ENCODE results near the gene LATS2.

The LATS2 gene

DNA sequence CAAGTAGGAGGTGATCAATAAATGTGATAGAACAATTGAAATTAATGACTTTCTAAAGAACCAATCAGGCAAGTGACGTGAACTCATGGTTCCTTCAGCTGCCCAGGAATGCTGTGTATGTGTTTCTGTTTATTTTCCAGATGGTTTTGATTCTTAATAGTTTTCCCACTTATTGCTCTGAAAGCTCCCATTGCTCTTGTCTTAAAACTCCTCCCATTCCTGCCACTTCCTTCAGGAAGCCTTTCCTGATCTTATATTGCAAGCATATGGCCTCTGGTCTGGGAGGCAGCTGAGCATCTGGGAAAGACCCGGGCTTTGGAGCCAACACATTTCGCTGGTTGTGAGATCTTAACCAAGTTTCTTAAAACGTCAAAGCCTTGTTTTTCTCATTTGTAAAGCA, 17.1 kb upstream of the LATS2 start:
- Histone ChIP-seq H3K27ac (no peak overlapping the region), H3K4me3 (ENCODE audit: low read depth in 1 of 2, low read length in 1 of 2) (no peak overlapping the region)

DNA sequence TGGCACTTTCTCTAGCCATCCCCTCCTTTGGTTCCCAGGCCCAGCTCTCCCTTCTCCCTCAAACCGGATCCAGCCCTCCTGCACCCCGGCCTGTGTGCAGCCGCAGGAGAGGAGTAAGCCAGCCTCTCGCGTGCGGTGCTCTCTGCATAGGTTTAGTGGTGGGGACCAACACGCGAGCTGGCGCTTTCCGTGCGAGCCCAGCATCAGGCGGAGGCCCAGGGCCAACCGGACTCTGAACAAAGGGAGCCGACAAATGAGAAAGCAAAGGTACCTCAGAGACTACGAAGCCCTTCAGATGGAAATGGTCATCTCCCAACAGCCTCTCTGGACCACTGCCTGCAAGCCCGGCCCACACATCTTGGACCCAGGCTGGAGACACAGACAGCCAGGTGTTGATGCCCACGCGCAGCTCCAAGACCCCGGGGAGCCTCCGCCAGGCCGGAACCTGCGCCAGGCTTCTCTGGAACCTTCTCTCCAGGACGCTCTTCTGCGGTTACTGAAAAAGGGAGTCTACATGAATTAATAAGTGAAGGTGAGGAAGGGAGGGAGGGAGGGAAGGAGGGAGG, 16.5 kb upstream of the LATS2 start:
- Histone ChIP-seq H3K36me3 (no peaks in the 10 kb centered on the region), H3K4me1 (ENCODE audit: control insufficient read depth in 1 of 2, insufficient read depth in 1 of 2, low read depth in 1 of 2, low read length in 1 of 2) (peaks cover 42 to 58% of the 10 kb centered on the region in 2 experiments), H3K9me3 (no peaks in the 10 kb centered on the region), H3K4me3 (ENCODE audit: low read depth in 1 of 2, low read length in 1 of 2) (no peak overlapping the region), H3K27ac (no peak overlapping the region), H3K27me3 (no peaks in the 10 kb centered on the region)
- TF ChIP-seq, protein P1, sequence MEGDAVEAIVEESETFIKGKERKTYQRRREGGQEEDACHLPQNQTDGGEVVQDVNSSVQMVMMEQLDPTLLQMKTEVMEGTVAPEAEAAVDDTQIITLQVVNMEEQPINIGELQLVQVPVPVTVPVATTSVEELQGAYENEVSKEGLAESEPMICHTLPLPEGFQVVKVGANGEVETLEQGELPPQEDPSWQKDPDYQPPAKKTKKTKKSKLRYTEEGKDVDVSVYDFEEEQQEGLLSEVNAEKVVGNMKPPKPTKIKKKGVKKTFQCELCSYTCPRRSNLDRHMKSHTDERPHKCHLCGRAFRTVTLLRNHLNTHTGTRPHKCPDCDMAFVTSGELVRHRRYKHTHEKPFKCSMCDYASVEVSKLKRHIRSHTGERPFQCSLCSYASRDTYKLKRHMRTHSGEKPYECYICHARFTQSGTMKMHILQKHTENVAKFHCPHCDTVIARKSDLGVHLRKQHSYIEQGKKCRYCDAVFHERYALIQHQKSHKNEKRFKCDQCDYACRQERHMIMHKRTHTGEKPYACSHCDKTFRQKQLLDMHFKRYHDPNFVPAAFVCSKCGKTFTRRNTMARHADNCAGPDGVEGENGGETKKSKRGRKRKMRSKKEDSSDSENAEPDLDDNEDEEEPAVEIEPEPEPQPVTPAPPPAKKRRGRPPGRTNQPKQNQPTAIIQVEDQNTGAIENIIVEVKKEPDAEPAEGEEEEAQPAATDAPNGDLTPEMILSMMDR (IDR thresholded peaks at IDR 0.05) = no peak

More for the DNA sequence above, 17.1 kb upstream of the LATS2 start:
- Histone ChIP-seq H3K4me1 (ENCODE audit: control insufficient read depth in 1 of 2, insufficient read depth in 1 of 2, low read depth in 1 of 2, low read length in 1 of 2) (peaks cover 42 to 58% of the 10 kb centered on the region in 2 experiments), H3K9me3 (no peaks in the 10 kb centered on the region), H3K36me3 (no peaks in the 10 kb centered on the region), H3K27me3 (no peaks in the 10 kb centered on the region)
- TF ChIP-seq, protein P1 (IDR thresholded peaks at IDR 0.05) = no peak

DNA sequence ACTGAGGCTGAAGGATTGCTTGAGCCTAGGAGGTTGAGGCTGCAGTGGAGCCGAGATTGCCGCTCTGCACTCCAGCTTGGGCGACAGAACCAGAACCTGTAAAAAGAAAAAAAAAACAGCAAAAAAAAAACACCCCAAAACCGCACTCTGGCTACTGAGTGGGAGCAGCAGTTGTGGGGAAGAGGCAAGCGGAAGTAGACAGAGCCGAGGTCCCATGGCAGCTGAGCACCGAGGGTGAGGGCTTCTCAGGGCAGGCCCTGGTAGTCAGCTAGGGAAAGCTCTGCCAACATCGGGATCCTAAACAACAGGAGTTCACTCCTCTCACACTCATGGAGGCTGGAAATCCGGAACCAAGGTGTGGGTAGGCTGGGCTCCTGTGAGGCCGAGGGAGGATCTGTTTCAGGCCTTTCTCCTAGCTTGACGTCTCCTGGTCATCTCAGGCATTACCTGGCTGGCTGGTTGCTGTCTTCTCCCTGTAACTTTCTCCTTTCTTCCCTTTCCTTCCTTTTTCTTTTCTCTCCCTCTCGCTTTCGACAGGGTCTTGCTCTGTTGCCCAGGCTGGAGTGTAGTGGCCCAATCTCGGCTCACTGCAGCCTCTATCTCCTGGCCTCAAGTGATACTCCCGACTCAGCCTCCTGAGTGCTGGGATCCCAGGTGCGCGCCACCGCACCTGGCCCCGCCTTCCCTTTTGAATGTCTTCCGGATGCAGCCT, 15.8 kb upstream of the LATS2 start:
- TF ChIP-seq, protein P1 (IDR thresholded peaks at IDR 0.05) = no peak
- Histone ChIP-seq H3K27ac (peak overlapping the region; percentile 33), H3K4me1 (ENCODE audit: control insufficient read depth in 1 of 2, insufficient read depth in 1 of 2, low read depth in 1 of 2, low read length in 1 of 2) (peaks cover 42 to 58% of the 10 kb centered on the region in 2 experiments), H3K4me3 (ENCODE audit: low read depth in 1 of 2, low read length in 1 of 2) (no peak overlapping the region), H3K36me3 (no peaks in the 10 kb centered on the region), H3K27me3 (no peaks in the 10 kb centered on the region), H3K9me3 (no peaks in the 10 kb centered on the region)

DNA sequence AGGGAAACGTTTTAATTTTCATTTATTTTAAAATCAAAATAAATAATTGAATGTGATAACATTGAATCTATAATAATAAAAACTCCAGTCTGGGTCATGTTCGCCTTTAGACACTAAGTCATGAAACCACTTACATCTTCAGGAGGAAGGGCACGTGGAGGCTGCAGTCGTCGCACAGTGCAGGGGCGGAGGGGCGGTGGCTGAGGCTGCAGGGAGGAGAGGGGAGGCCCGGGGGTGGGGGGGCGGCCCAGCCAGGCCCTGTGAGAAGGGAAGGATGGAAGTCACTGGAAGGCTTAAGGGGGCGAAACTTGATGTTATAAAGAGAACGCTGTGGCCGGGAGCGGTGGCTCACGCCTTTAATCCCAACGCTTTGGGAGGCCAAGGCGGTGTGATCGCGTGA, 14.9 kb upstream of the LATS2 start:
- Histone ChIP-seq H3K9me3 (no peaks in the 10 kb centered on the region), H3K4me3 (ENCODE audit: low read depth in 1 of 2, low read length in 1 of 2) (peak overlapping the region; percentile 28 to 82), H3K27me3 (no peaks in the 10 kb centered on the region), H3K4me1 (ENCODE audit: control insufficient read depth in 1 of 2, insufficient read depth in 1 of 2, low read depth in 1 of 2, low read length in 1 of 2) (peaks cover 42 to 58% of the 10 kb centered on the region in 2 experiments), H3K27ac (no peak overlapping the region), H3K36me3 (no peaks in the 10 kb centered on the region)
- TF ChIP-seq, protein P1 (IDR thresholded peaks at IDR 0.05) = no peak

DNA sequence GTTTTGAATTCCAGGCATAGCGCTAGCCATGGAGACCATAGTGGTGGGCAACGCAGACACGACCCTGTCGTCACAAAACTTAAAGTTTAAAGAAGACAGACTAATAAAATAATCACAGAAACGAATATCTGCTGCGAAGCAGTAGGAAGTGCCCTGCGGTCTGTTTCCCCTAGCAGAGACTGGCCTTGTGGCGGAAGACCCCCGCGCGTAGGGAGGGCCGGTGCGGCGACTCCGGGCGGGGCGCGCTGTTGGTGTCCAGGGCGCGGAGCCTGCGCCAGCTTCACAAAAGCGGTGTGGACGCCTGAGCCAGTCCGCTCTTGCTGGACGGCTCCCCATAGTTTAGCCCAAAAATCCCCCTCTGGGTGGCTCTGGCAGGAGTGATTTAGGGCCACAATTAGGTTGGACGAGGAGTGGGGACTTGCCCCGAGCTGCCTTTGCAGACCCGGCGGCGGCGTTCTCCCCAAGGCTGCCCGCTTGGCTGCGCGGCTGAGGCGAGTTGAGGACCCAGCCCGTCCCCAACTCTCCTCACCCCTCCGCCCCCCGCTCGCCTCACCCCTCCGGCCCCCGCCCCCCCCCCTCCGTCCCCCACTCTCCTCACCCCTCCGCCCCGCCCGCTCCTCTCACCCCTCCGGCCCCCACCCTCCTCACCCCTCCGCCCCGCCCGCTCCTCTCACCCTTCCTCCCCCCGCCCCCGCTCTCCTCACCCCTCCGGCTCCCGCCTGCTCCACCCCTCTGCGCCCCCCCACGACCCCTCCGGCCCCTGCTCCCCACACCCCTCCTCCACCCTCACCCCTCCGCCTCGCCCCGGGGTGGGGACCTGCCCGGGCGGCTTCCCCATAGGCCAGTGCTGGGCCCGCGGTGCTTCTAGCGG, 14.2 kb upstream of the LATS2 start:
- H3K36me3 ChIP-seq = no peaks in the 10 kb centered on the region
- H3K4me3 ChIP-seq (ENCODE audit: low read depth in 1 of 2, low read length in 1 of 2) = peak overlapping the region; percentile 70 to 82
- H3K27ac ChIP-seq = peak overlapping the region; percentile 50
- TF ChIP-seq, protein P1 (IDR thresholded peaks at IDR 0.05) = no peak
- H3K9me3 ChIP-seq = no peaks in the 10 kb centered on the region
- H3K27me3 ChIP-seq = no peaks in the 10 kb centered on the region
- peaks cover 42 to 57% of the 10 kb centered on the region in 2 experiments for H3K4me1 ChIP-seq (ENCODE audit: control insufficient read depth in 1 of 2, insufficient read depth in 1 of 2, low read depth in 1 of 2, low read length in 1 of 2)

All from neutrophil (primary cell).